Karpas-422 (cell line): ENCODE measurements around the gene SEMA5A. TPM values are rescaled to one million over a fixed set of nuclear protein-coding genes. Genes with fewer than 3 reads are reported as not detected.
"Not testable (repeated sequence)": the region's sequence is repeated elsewhere in the genome, so short reads cannot be mapped to it uniquely, and the experiment has no call there.

ENCODE experiments used
- DNase-seq: peaks from one replicate; pipeline ENCODE4 v3.0.0-alpha.2; 2015
- H2AFZ ChIP-seq: fragments of 200-600 bp; sonication (generic); 2 replicates; pipeline ENCODE4 v1.6.1; 2014; ENCODE audit warnings: antibody characterized with exemption, low read length, mixed read lengths
- H3K27ac ChIP-seq: fragments of 200-600 bp; sonication (generic); 2 replicates; pipeline ENCODE4 v1.5.1; 2014; ENCODE audit warnings: mild to moderate bottlenecking, low read length, moderate library complexity
- H3K27me3 ChIP-seq: fragments of 200-600 bp; sonication (generic); 2 replicates; pipeline ENCODE4 v1.6.1; 2014; ENCODE audit warnings: low read length, mixed read lengths
- H3K36me3 ChIP-seq: fragments of 200-600 bp; sonication (generic); 2 replicates; pipeline ENCODE4 v1.6.1; 2014; ENCODE audit warnings: low read length, mixed read lengths; ENCODE audit not compliant: insufficient read depth
- H3K4me1 ChIP-seq: fragments of 200-600 bp; sonication (generic); 2 replicates; pipeline ENCODE4 v1.6.1; 2014; ENCODE audit warnings: mild to moderate bottlenecking, low read length, mixed read lengths
- H3K4me2 ChIP-seq: fragments of 200-600 bp; sonication (generic); 2 replicates; pipeline ENCODE4 v1.6.1; 2014; ENCODE audit warnings: low read length, low read depth, mild to moderate bottlenecking; ENCODE audit not compliant: poor library complexity, severe bottlenecking
- H3K4me3 ChIP-seq: fragments of 200-600 bp; sonication (generic); 2 replicates; pipeline ENCODE4 v1.5.1; 2014; ENCODE audit warnings: mild to moderate bottlenecking, antibody characterized with exemption, low read length, mixed read lengths
- H3K79me2 ChIP-seq: fragments of 200-600 bp; sonication (generic); 2 replicates; pipeline ENCODE4 v1.6.1; 2014; ENCODE audit warnings: mild to moderate bottlenecking, low read length, mixed read lengths
- H3K9ac ChIP-seq: fragments of 200-600 bp; sonication (generic); 2 replicates; pipeline ENCODE4 v1.6.0; 2014; ENCODE audit warnings: low read length
- H3K9me2 ChIP-seq: fragments of 200-600 bp; sonication (generic), shearing (Covaris generic); replicated peaks from 2 replicates; pipeline ENCODE4 v1.6.0; 2014; ENCODE audit warnings: mild to moderate bottlenecking, low read length, moderate library complexity; ENCODE audit not compliant: insufficient read depth
- H3K9me3 ChIP-seq: fragments of 300-700, 200-600 bp; sonication (generic); 2 replicates; pipeline ENCODE4 v1.6.1; 2014; ENCODE audit warnings: low read length, mixed read lengths
- H4K20me1 ChIP-seq: fragments of 200-600 bp; sonication (generic); 2 replicates; pipeline ENCODE4 v1.6.1; 2014; ENCODE audit warnings: mild to moderate bottlenecking, antibody characterized with exemption, low read length, low read depth; ENCODE audit not compliant: insufficient read depth
- total RNA-seq: library from RNA; depleted of rRNA; stranded (reverse); fragments of >200 nt; shearing (Covaris generic); gene quantifications from 2 replicates; pipeline ENCODE4 v1.2.3, GENCODE V29; 2014; ENCODE audit warnings: low replicate concordance

Gene SEMA5A
- total RNA-seq, 1 experiment from 2014 or later, result not detected

- H3K9me3 ChIP-seq, H3K36me3 ChIP-seq, H3K4me1 ChIP-seq, DNase-seq, H3K27ac ChIP-seq, H3K79me2 ChIP-seq, H3K9ac ChIP-seq, H3K9me2 ChIP-seq, H3K4me2 ChIP-seq, H3K4me3 ChIP-seq, H3K27me3 ChIP-seq, H2AFZ ChIP-seq, H4K20me1 ChIP-seq: not testable (repeated sequence)
Measured at GRCh38 chr5:9399783-9400182, 146.1 kb downstream of the SEMA5A start.

- Histone ChIP-seq H3K36me3 (no peaks in the 10 kb centered on the region), H3K27me3 (no peaks in the 10 kb centered on the region), H3K4me1 (no peaks in the 10 kb centered on the region), H3K27ac (no peak overlapping the region), H3K4me3 (no peak overlapping the region), H3K79me2 (no peaks in the 10 kb centered on the region), H3K9ac (no peak overlapping the region), H2AFZ (no peak overlapping the region), H3K9me2 (no peaks in the 10 kb centered on the region), H3K4me2 (no peak overlapping the region), H4K20me1 (no peaks in the 10 kb centered on the region), H3K9me3 (no peaks in the 10 kb centered on the region)
- no peak for DNase-seq
Measured at GRCh38 chr5:9399094-9399493, 146.8 kb downstream of the SEMA5A start.

- no peak overlapping the region for H3K27ac ChIP-seq
- H3K36me3 ChIP-seq, result no peaks in the 10 kb centered on the region
- H3K4me1 ChIP-seq, result no peaks in the 10 kb centered on the region
- no peaks in the 10 kb centered on the region for H3K9me3 ChIP-seq
- H3K79me2 ChIP-seq, result no peaks in the 10 kb centered on the region
- H3K9ac ChIP-seq, result no peak overlapping the region
- H3K9me2 ChIP-seq, result no peaks in the 10 kb centered on the region
- H4K20me1 ChIP-seq, result no peaks in the 10 kb centered on the region
- no peak for DNase-seq
- H3K4me3 ChIP-seq, result no peak overlapping the region
- no peak overlapping the region for H3K4me2 ChIP-seq
- H3K27me3 ChIP-seq, result no peaks in the 10 kb centered on the region
- H2AFZ ChIP-seq, result no peak overlapping the region
Measured at GRCh38 chr5:9398227-9398626, 147.6 kb downstream of the SEMA5A start.

- Histone ChIP-seq H4K20me1 (no peaks in the 10 kb centered on the region), H3K9ac (no peak overlapping the region), H2AFZ (no peak overlapping the region), H3K4me2 (no peak overlapping the region), H3K27ac (no peak overlapping the region), H3K4me1 (no peaks in the 10 kb centered on the region), H3K4me3 (no peak overlapping the region), H3K9me2 (no peaks in the 10 kb centered on the region), H3K79me2 (no peaks in the 10 kb centered on the region), H3K36me3 (no peaks in the 10 kb centered on the region), H3K9me3 (no peaks in the 10 kb centered on the region), H3K27me3 (no peaks in the 10 kb centered on the region)
- no peak for DNase-seq
Measured at GRCh38 chr5:9396285-9396770, 149.5 kb downstream of the SEMA5A start.

- Histone ChIP-seq H3K4me1 (no peaks in the 10 kb centered on the region), H3K27ac (no peak overlapping the region), H3K9me3 (no peaks in the 10 kb centered on the region), H3K79me2 (no peaks in the 10 kb centered on the region), H4K20me1 (no peaks in the 10 kb centered on the region), H3K4me3 (no peak overlapping the region), H3K4me2 (no peak overlapping the region), H3K9me2 (no peaks in the 10 kb centered on the region), H2AFZ (no peak overlapping the region), H3K27me3 (no peaks in the 10 kb centered on the region), H3K36me3 (no peaks in the 10 kb centered on the region), H3K9ac (no peak overlapping the region)
- no peak for DNase-seq
Measured at GRCh38 chr5:9395706-9396105, 150.2 kb downstream of the SEMA5A start.

GRCh38 chr5:9394221-9394620, 151.7 kb downstream of the SEMA5A start:
- Histone ChIP-seq H3K9ac (no peak overlapping the region), H3K36me3 (no peaks in the 10 kb centered on the region), H2AFZ (no peak overlapping the region), H3K4me1 (no peaks in the 10 kb centered on the region), H3K4me2 (no peak overlapping the region), H4K20me1 (no peaks in the 10 kb centered on the region), H3K79me2 (no peaks in the 10 kb centered on the region), H3K4me3 (no peak overlapping the region), H3K27me3 (no peaks in the 10 kb centered on the region), H3K9me3 (no peaks in the 10 kb centered on the region), H3K9me2 (no peaks in the 10 kb centered on the region), H3K27ac (no peak overlapping the region)
- DNase-seq, result no peak

GRCh38 chr5:9392625-9393024, 153.2 kb downstream of the SEMA5A start:
- H3K4me2 ChIP-seq, result no peak overlapping the region
- no peaks in the 10 kb centered on the region for H3K79me2 ChIP-seq
- no peak overlapping the region for H3K9ac ChIP-seq
- no peak overlapping the region for H3K4me3 ChIP-seq
- no peaks in the 10 kb centered on the region for H3K27me3 ChIP-seq
- DNase-seq, result no peak
- no peaks in the 10 kb centered on the region for H3K36me3 ChIP-seq
- H3K9me3 ChIP-seq, result no peaks in the 10 kb centered on the region
- no peak overlapping the region for H2AFZ ChIP-seq
- no peak overlapping the region for H3K27ac ChIP-seq
- no peaks in the 10 kb centered on the region for H3K9me2 ChIP-seq
- H4K20me1 ChIP-seq, result no peaks in the 10 kb centered on the region
- no peaks in the 10 kb centered on the region for H3K4me1 ChIP-seq

GRCh38 chr5:9391080-9391479, 154.8 kb downstream of the SEMA5A start:
- DNase-seq, result no peak
- no peaks in the 10 kb centered on the region for H3K4me1 ChIP-seq
- H3K4me2 ChIP-seq, result no peak overlapping the region
- H3K27ac ChIP-seq, result no peak overlapping the region
- H3K79me2 ChIP-seq, result no peaks in the 10 kb centered on the region
- H4K20me1 ChIP-seq, result no peaks in the 10 kb centered on the region
- no peaks in the 10 kb centered on the region for H3K27me3 ChIP-seq
- no peaks in the 10 kb centered on the region for H3K9me3 ChIP-seq
- H3K9ac ChIP-seq, result no peak overlapping the region
- H3K4me3 ChIP-seq, result no peak overlapping the region
- no peak overlapping the region for H2AFZ ChIP-seq
- H3K9me2 ChIP-seq, result no peaks in the 10 kb centered on the region
- H3K36me3 ChIP-seq, result no peaks in the 10 kb centered on the region

GRCh38 chr5:9390113-9390512, 155.8 kb downstream of the SEMA5A start:
- Histone ChIP-seq H3K9ac (no peak overlapping the region), H3K4me2 (no peak overlapping the region), H4K20me1 (no peaks in the 10 kb centered on the region), H3K27ac (no peak overlapping the region), H3K27me3 (no peaks in the 10 kb centered on the region), H3K36me3 (no peaks in the 10 kb centered on the region), H3K4me1 (no peaks in the 10 kb centered on the region), H2AFZ (no peak overlapping the region), H3K79me2 (no peaks in the 10 kb centered on the region), H3K4me3 (no peak overlapping the region), H3K9me2 (no peaks in the 10 kb centered on the region), H3K9me3 (no peaks in the 10 kb centered on the region)
- no peak for DNase-seq
